K562 (cell line): Measurements from ENCODE around the gene A4GNT. TPM values are rescaled to one million over a fixed set of nuclear protein-coding genes. Genes with fewer than 3 reads are reported as not detected.

Source experiments
- ARID2 ChIP-seq: fragments of 450-650 bp; IDR thresholded peaks from 2 replicates; pipeline ENCODE4 v1.6.1; 2017; ENCODE audit warnings: antibody characterized with exemption, mild to moderate bottlenecking
- ATF4 ChIP-seq: fragments of 450-650 bp; formaldehyde crosslinking; IDR thresholded peaks from 2 replicates; pipeline ENCODE4 v1.4.0; 2022; ENCODE audit warnings: mild to moderate bottlenecking, moderate library complexity
- CHD2 ChIP-seq: IDR thresholded peaks from 2 replicates; pipeline ENCODE4 v1.6.1; 2011; ENCODE audit warnings: low read depth, low read length
- FOXK2 ChIP-seq, 2 experiments: fragments of 450-650 bp; IDR thresholded peaks in 1 of 2; conservative IDR thresholded peaks in 1 of 2; 2 replicates each; pipeline ENCODE4 v1.6.1; 2016; ENCODE audit warnings: low read depth in 2 of 2, mild to moderate bottlenecking in 1 of 2
- KLF16 ChIP-seq: IDR thresholded peaks from 2 replicates; pipeline ENCODE4 v1.6.1; 2016; ENCODE audit warnings: antibody characterized with exemption
- MEF2D ChIP-seq: conservative IDR thresholded peaks from 2 replicates; pipeline ENCODE4 v1.6.1; 2016; ENCODE audit warnings: low read depth, missing genetic modification characterization, missing compliant biosample characterization
- MTF1 ChIP-seq: fragments of 250-450 bp; sonication (Bioruptor Pico); IDR thresholded peaks from 2 replicates; pipeline ENCODE4 v1.9.0; 2021; ENCODE audit warnings: moderate library complexity, mild to moderate bottlenecking, inconsistent platforms, borderline replicate concordance
- POLR2H ChIP-seq: IDR thresholded peaks from 2 replicates; pipeline ENCODE4 v1.6.1; 2016; ENCODE audit warnings: missing genetic modification characterization, low read depth, mild to moderate bottlenecking, control low read depth, missing compliant biosample characterization, moderate library complexity
- RBM17 ChIP-seq: fragments of 200-400 bp; formaldehyde crosslinking; IDR thresholded peaks from 2 replicates; pipeline ENCODE4 v1.6.1; 2017; ENCODE audit warnings: low read depth, mild to moderate bottlenecking, low read length, borderline replicate concordance
- REST ChIP-seq, 2 experiments: fragments of 450-650 bp; formaldehyde crosslinking in 1 of 2; IDR thresholded peaks; 2 replicates each; pipeline versions ENCODE4 v1.4.0 to v1.6.1; 2014 to 2020; ENCODE audit warnings: mild to moderate bottlenecking in 2 of 2, borderline replicate concordance in 1 of 2, low read depth in 1 of 2
- RNF2 ChIP-seq: sonication (generic); IDR thresholded peaks from 2 replicates; pipeline ENCODE4 v1.6.1; 2016
- SMAD4 ChIP-seq: fragments of 250-450 bp; sonication (Bioruptor Pico); conservative IDR thresholded peaks from 2 replicates; pipeline ENCODE4 v1.8.0; 2021; ENCODE audit warnings: inconsistent platforms, mild to moderate bottlenecking, moderate library complexity
- SNAPC5 ChIP-seq: fragments of 250-450 bp; sonication (Bioruptor Pico); IDR thresholded peaks from 2 replicates; pipeline ENCODE4 v1.8.0; 2021; ENCODE audit warnings: moderate library complexity, mild to moderate bottlenecking, inconsistent platforms
- SPI1 ChIP-seq: IDR thresholded peaks from 2 replicates; pipeline ENCODE4 v1.6.1; 2011; ENCODE audit warnings: low read depth, low read length, control low read depth, borderline replicate concordance
- TEAD1 ChIP-seq, 2 experiments: fragments of 450-650 bp in 1 of 2; sonication (generic) in 1 of 2; formaldehyde crosslinking; IDR thresholded peaks; 2 replicates each; pipeline versions ENCODE4 v1.4.0 to v1.8.0; 2020 to 2022; ENCODE audit warnings: mild to moderate bottlenecking in 2 of 2, missing genetic modification reagents in 1 of 2
- ZBTB9 ChIP-seq: fragments of 450-650 bp; formaldehyde crosslinking; IDR thresholded peaks from 2 replicates; pipeline ENCODE4 v1.4.0; 2020; ENCODE audit warnings: mild to moderate bottlenecking, moderate library complexity
- ZFX ChIP-seq: sonication (generic); formaldehyde crosslinking; IDR thresholded peaks from 2 replicates; pipeline ENCODE4 v1.8.0; 2022; ENCODE audit warnings: mild to moderate bottlenecking, missing genetic modification reagents, moderate library complexity
- polyA plus RNA-seq, 8 experiments: library from polyadenylated mRNA; depleted of rRNA in 4 of 8; stranded (reverse) in 5 of 8; unstranded in 3 of 8; fragments of >200 nt; fragmentation: Nextera tagmentation in 2 of 8; fragmentation: Illumina TruSeq in 1 of 8; extraction: Ambion mirVana in 2 of 8; extraction: Trizol in 1 of 8; gene quantifications; 2 replicates each; pipeline versions ENCODE4 v1.2.1 to v1.2.3, GENCODE V29; 2011 to 2014; ENCODE audit warnings: inconsistent platforms in 1 of 8, missing spikeins in 1 of 8
- total RNA-seq, 7 experiments: library from RNA; depleted of rRNA in 6 of 7; stranded (reverse); fragments of >200 nt in 6 of 7; fragmentation: Illumina TruSeq in 2 of 7; extraction: Trizol in 2 of 7; gene quantifications; 2 replicates each; pipeline versions ENCODE4 v1.2.1 to v1.2.3, GENCODE V29; 2011 to 2021; ENCODE audit warnings: low replicate concordance in 1 of 7

A4GNT gene
- total and polyA plus RNA-seq, 9 of the 15 experiments (the other 6 are each of a cell fraction or from before 2014, with no cell fraction given), result not detected

- TF ChIP-seq SPI1 (peak; percentile 80), ZFX (CRISPR knock-in tag) (peak; percentile 83), REST (IDR thresholded peaks at IDR 0.05; ENCODE audit: borderline replicate concordance) (0 out of 2 replicates have a peak, but pooled peaks have one; percentile 8), REST (CRISPR knock-in tag; IDR thresholded peaks at IDR 0.05; ENCODE audit: low read depth) (no peak), KLF16 (0 out of 2 replicates have a peak, but pooled peaks have one; percentile 5), RNF2 (peak; percentile 25; the same call in 1 of the 2 replicates), MTF1 (CRISPR knock-in tag) (no peak), ATF4 (CRISPR knock-in tag) (no peak), CHD2 (peak; percentile 98), ZBTB9 (no peak), RBM17 (no peak), SNAPC5 (CRISPR knock-in tag) (no peak), FOXK2 (conservative IDR thresholded peaks at IDR 0.05 in 1 of 2, IDR thresholded peaks at IDR 0.05 in 1 of 2; ENCODE audit: low read depth in 2 of 2) (0 out of 4 replicates have a peak, but pooled peaks of 1 of the 2 experiments have one; percentile 11), MEF2D (tag) (no peak), TEAD1 (CRISPR knock-in tag; IDR thresholded peaks at IDR 0.05) (peak in 1 of 2 experiments; percentile 69; a peak in 1 of 4 replicates), SMAD4 (CRISPR knock-in tag) (peak; percentile 38; the same call in 1 of the 2 replicates), ARID2 (no peak), POLR2H (tag) (peak; percentile 78)
These were observed 42.4 kb upstream of the A4GNT start, which contains the start of gene DBR1 (continued) for GRCh38 chr3:138174421-138175131.
